OCI-LY3 (cell line): Measurements from ENCODE around the gene TTC21B.

Experiments used
- H2AFZ ChIP-seq: fragments of 200-600, 300-600 bp; shearing (Covaris generic); 2 replicates; pipeline ENCODE4 v1.6.0; 2014; ENCODE audit warnings: antibody characterized with exemption, low read depth, low read length
- H3K27ac ChIP-seq: fragments of 200-600, 300-600 bp; sonication (generic); 2 replicates; pipeline ENCODE4 v1.5.1; 2014; ENCODE audit warnings: mild to moderate bottlenecking, low read length, moderate library complexity, mixed read lengths
- H3K27me3 ChIP-seq: fragments of 200-600, 300-600 bp; sonication (generic); 2 replicates; pipeline ENCODE4 v1.6.1; 2014; ENCODE audit warnings: low read depth, low read length, mixed read lengths
- H3K36me3 ChIP-seq: fragments of 200-600, 300-600 bp; sonication (generic); replicated peaks from 2 replicates; pipeline ENCODE3; 2014; ENCODE audit warnings: low read depth, low read length, mixed read lengths
- H3K4me1 ChIP-seq: fragments of 300-600, 200-600 bp; sonication (generic); 2 replicates; pipeline ENCODE4 v1.6.1; 2014; ENCODE audit warnings: low read length, mixed read lengths
- H3K4me2 ChIP-seq: fragments of 200-600, 300-600 bp; sonication (generic); 2 replicates; pipeline ENCODE4 v1.6.1; 2014; ENCODE audit warnings: low read length, mixed read lengths
- H3K4me3 ChIP-seq: fragments of 300-600, 200-600 bp; sonication (generic); 2 replicates; pipeline ENCODE4 v1.5.1; 2014; ENCODE audit warnings: antibody characterized with exemption, mild to moderate bottlenecking, low read length, moderate library complexity
- H3K79me2 ChIP-seq: fragments of 300-600, 200-600 bp; shearing (Covaris generic); 2 replicates; pipeline ENCODE4 v1.6.1; 2014; ENCODE audit warnings: mild to moderate bottlenecking, low read length, mixed read lengths
- H3K9ac ChIP-seq: fragments of 300-600, 200-600 bp; shearing (Covaris generic); 2 replicates; pipeline ENCODE4 v1.6.0; 2014; ENCODE audit warnings: mild to moderate bottlenecking, low read length, moderate library complexity
- H3K9me3 ChIP-seq: fragments of 200-600, 300-600 bp; shearing (Covaris generic); 2 replicates; pipeline ENCODE4 v1.6.1; 2014; ENCODE audit warnings: low read length, mixed read lengths; ENCODE audit not compliant: insufficient read depth
- H4K20me1 ChIP-seq: fragments of 200-600, 300-600 bp; sonication (generic); 2 replicates; pipeline ENCODE4 v1.6.1; 2016; ENCODE audit warnings: low read length, mixed read lengths; ENCODE audit not compliant: insufficient read depth
- EZH2phosphoT487 ChIP-seq: fragments of 200-600 bp; shearing (Covaris generic); IDR thresholded peaks from 2 replicates; pipeline ENCODE4 v1.6.1; 2018; ENCODE audit warnings: antibody characterized with exemption, mixed run types, low read depth
- TF ChIP-seq, protein P1 (sequence below): fragments of 200-600, 300-600 bp; sonication (generic); IDR thresholded peaks from 2 replicates; pipeline ENCODE4 v1.5.1; 2014; ENCODE audit warnings: antibody characterized with exemption, low read length, low read depth

TTC21B gene

GRCh38 chr2:165953655-165954606 is at the start of gene TTC21B:
TTC21B (minus strand) TSS chr2:165953776; CDS start chr2:165953705, 71 bp downstream.
- Histone ChIP-seq H3K79me2 (peaks cover 35% of the 10 kb centered on the region), H3K36me3 (peaks cover 11% of the 10 kb centered on the region), H3K9ac (peak within 1 kb of the TSS; percentile 86), H3K4me3 (peak within 1 kb of the TSS; percentile 93), H2AFZ (peak within 1 kb of the TSS; percentile 88), H3K4me2 (peak within 1 kb of the TSS; percentile 90), H3K27ac (peak within 1 kb of the TSS; percentile 46), H3K4me1 (peaks cover 16% of the 10 kb centered on the region), H3K9me3 (no peaks in the 10 kb centered on the region), H3K27me3 (no peaks in the 10 kb centered on the region), H4K20me1 (no peaks in the 10 kb centered on the region)
- TF ChIP-seq, protein P1, sequence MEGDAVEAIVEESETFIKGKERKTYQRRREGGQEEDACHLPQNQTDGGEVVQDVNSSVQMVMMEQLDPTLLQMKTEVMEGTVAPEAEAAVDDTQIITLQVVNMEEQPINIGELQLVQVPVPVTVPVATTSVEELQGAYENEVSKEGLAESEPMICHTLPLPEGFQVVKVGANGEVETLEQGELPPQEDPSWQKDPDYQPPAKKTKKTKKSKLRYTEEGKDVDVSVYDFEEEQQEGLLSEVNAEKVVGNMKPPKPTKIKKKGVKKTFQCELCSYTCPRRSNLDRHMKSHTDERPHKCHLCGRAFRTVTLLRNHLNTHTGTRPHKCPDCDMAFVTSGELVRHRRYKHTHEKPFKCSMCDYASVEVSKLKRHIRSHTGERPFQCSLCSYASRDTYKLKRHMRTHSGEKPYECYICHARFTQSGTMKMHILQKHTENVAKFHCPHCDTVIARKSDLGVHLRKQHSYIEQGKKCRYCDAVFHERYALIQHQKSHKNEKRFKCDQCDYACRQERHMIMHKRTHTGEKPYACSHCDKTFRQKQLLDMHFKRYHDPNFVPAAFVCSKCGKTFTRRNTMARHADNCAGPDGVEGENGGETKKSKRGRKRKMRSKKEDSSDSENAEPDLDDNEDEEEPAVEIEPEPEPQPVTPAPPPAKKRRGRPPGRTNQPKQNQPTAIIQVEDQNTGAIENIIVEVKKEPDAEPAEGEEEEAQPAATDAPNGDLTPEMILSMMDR = peak; percentile 84
- no peak for TF ChIP-seq EZH2phosphoT487

DNA sequence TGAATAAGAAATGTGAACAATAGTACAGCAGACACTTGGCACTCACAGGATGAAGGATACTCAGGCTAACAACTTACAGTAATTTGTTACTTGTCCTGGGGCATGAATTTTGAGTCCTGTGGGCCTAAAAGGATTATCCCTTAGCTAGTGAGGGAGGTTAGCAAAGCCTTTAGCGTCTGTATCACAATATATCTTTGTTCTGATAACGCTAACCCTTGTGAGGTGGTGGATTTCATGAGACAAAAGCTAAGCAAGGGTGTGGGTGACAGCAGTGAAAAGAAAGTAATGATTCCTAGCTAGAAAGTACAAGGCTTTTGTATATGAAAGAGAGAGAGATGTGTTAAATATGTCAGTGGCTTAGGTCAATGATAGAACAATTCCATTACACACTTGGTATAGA is 46.8 kb upstream of the TTC21B start:
- H3K4me1 ChIP-seq = no peaks in the 10 kb centered on the region
- no peak overlapping the region for H2AFZ ChIP-seq
- no peaks in the 10 kb centered on the region for H3K9me3 ChIP-seq
- no peak overlapping the region for H3K27ac ChIP-seq
- no peak overlapping the region for H3K9ac ChIP-seq
- no peaks in the 10 kb centered on the region for H3K36me3 ChIP-seq
- no peak overlapping the region for H3K4me3 ChIP-seq
- no peaks in the 10 kb centered on the region for H3K79me2 ChIP-seq
- no peaks in the 10 kb centered on the region for H3K27me3 ChIP-seq
- TF ChIP-seq, protein P1 = no peak
- TF ChIP-seq EZH2phosphoT487 = no peak
- no peak overlapping the region for H3K4me2 ChIP-seq
- no peaks in the 10 kb centered on the region for H4K20me1 ChIP-seq

DNA sequence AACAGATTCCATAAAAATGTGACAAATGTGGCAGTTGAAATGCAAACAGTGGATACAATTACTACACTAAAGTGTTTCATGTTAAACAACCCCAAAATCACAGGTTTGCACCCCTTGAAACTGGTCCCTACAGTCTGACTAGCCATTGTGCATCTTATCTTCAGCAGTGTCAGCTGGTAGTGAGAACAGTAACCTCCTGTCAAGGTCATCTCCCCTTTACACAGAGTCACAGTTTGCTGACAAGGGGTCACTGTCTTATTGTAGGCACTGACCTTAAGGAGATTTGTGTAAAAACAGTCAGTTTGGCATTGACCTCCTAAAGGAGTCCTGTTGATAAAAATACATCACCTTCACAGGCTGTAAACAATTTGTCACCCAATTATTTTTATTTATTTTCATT is 37.3 kb upstream of the TTC21B start:
- no peak overlapping the region for H3K4me2 ChIP-seq
- H3K27ac ChIP-seq = no peak overlapping the region
- H3K4me3 ChIP-seq = no peak overlapping the region
- H3K4me1 ChIP-seq = no peaks in the 10 kb centered on the region
- no peaks in the 10 kb centered on the region for H3K27me3 ChIP-seq
- no peaks in the 10 kb centered on the region for H4K20me1 ChIP-seq
- TF ChIP-seq, protein P1 = no peak
- TF ChIP-seq EZH2phosphoT487 = no peak
- no peaks in the 10 kb centered on the region for H3K36me3 ChIP-seq
- H3K79me2 ChIP-seq = no peaks in the 10 kb centered on the region
- no peak overlapping the region for H3K9ac ChIP-seq
- H2AFZ ChIP-seq = no peak overlapping the region
- H3K9me3 ChIP-seq = no peaks in the 10 kb centered on the region

GRCh38 chr2:165989851-165990250 is 36.3 kb upstream of the TTC21B start:
- Histone ChIP-seq H2AFZ (no peak overlapping the region), H3K27me3 (no peaks in the 10 kb centered on the region), H3K27ac (no peak overlapping the region), H3K36me3 (no peaks in the 10 kb centered on the region), H3K4me3 (no peak overlapping the region), H4K20me1 (no peaks in the 10 kb centered on the region), H3K9ac (no peak overlapping the region), H3K4me2 (no peak overlapping the region), H3K4me1 (no peaks in the 10 kb centered on the region), H3K9me3 (no peaks in the 10 kb centered on the region), H3K79me2 (no peaks in the 10 kb centered on the region)
- TF ChIP-seq, protein P1 = no peak
- TF ChIP-seq EZH2phosphoT487 = no peak
